HepG2 (cell line): ENCODE data around the gene SLC5A3. TPM values are rescaled to one million over a fixed set of nuclear protein-coding genes. Genes with fewer than 3 reads are reported as not detected.

Experiments
- ATAC-seq: fragments of 200-7000 bp; cut with Tn5 transposase; 3 replicates; pipeline ENCODE4 v1.9.1; 2020; ENCODE audit warnings: mild to moderate bottlenecking, moderate library complexity
- BruUV-seq: library from RNA; stranded (reverse); fragments of 400-500 nt; replicated peaks from 2 replicates; lab custom pipeline; 2021; lab: Mats Ljungman, UMichigan
- CTCF ChIA-PET: fragments of 300-600 bp; formaldehyde crosslinking; extraction: SDS; loops from one replicate; lab custom pipeline; 2021; ENCODE audit warnings: low total read pairs, inconsistent platforms, low intra/inter-chr PET ratio; lab: Yijun Ruan, JAX
- POLR2A ChIA-PET: fragments of 350-600 bp; sonication (Branson Sonifier 250); formaldehyde crosslinking; loops from one replicate; lab custom pipeline; 2020; ENCODE audit warnings: antibody characterized with exemption, inconsistent platforms; lab: Yijun Ruan, JAX
- DNase-seq: peaks from one replicate; pipeline ENCODE4 v3.0.0-alpha.2; 2015; ENCODE audit warnings: low spot score
- FAIRE-seq: peaks from 3 replicates; lab custom pipeline; 2011; peaks lifted over from hg19 to GRCh38; lab: Jason Lieb, UNC
- H2AFZ ChIP-seq: one replicate; pipeline ENCODE4 v1.6.1; 2011; ENCODE audit warnings: low read length, inconsistent platforms
- H3K27ac ChIP-seq: fragments of 300-600 bp; 3 replicates; pipeline ENCODE4 v1.8.0; 2011; ENCODE audit warnings: mixed run types, mild to moderate bottlenecking, mixed read lengths, low read length, inconsistent platforms; ENCODE audit not compliant: insufficient read depth; ENCODE audit errors: extremely low read length
- H3K27me3 ChIP-seq, 2 experiments: fragments of 200-600 bp in 1 of 2; 2 replicates in 1 of 2; 3 replicates in 1 of 2; pipeline versions ENCODE4 v1.6.0 to v1.8.0; 2011; ENCODE audit warnings: low read length in 2 of 2, mild to moderate bottlenecking in 2 of 2, moderate library complexity in 2 of 2, inconsistent platforms in 1 of 2; ENCODE audit not compliant: insufficient read depth in 2 of 2, control insufficient read depth in 1 of 2
- H3K36me3 ChIP-seq, 2 experiments: fragments of 200-600 bp in 1 of 2; replicated peaks in 1 of 2; 2 replicates in 1 of 2; 3 replicates in 1 of 2; pipeline versions ENCODE4 v1.5.1 to v1.8.0; 2011; ENCODE audit warnings: low read length in 2 of 2, inconsistent platforms in 1 of 2; ENCODE audit not compliant: insufficient read depth in 2 of 2, control insufficient read depth in 1 of 2
- H3K4me1 ChIP-seq: 2 replicates; pipeline ENCODE4 v1.5.1; 2012; ENCODE audit warnings: low read length, inconsistent platforms; ENCODE audit not compliant: insufficient read depth
- H3K4me2 ChIP-seq: 2 replicates; pipeline ENCODE4 v1.6.0; 2011; ENCODE audit warnings: low read depth, low read length, inconsistent platforms
- H3K4me3 ChIP-seq, 3 experiments: fragments of 200-600 bp in 1 of 3; sonication (generic), shearing (Covaris generic) in 1 of 3; replicated peaks in 1 of 3; 2 replicates each; pipeline ENCODE4 v1.5.1; 2011 to 2016; ENCODE audit warnings: low read length in 3 of 3, inconsistent platforms in 2 of 3, low read depth in 2 of 3, mild to moderate bottlenecking in 2 of 3, control low read depth in 1 of 3, mixed read lengths in 1 of 3; ENCODE audit not compliant: insufficient read depth in 1 of 3
- H3K79me2 ChIP-seq: one replicate; pipeline ENCODE4 v1.6.1; 2011; ENCODE audit warnings: low read length, inconsistent platforms; ENCODE audit not compliant: insufficient read depth
- H3K9ac ChIP-seq: 2 replicates; pipeline ENCODE4 v1.6.0; 2011; ENCODE audit warnings: mild to moderate bottlenecking, low read depth, low read length, inconsistent platforms; ENCODE audit not compliant: insufficient read depth
- H3K9me3 ChIP-seq: 2 replicates; pipeline ENCODE4 v1.5.1; 2012; ENCODE audit warnings: mild to moderate bottlenecking, low read length
- H4K20me1 ChIP-seq: 2 replicates; pipeline ENCODE4 v1.6.0; 2011; ENCODE audit warnings: inconsistent platforms, mild to moderate bottlenecking, low read length, moderate library complexity; ENCODE audit not compliant: insufficient read depth
- ARID5B ChIP-seq: IDR thresholded peaks from 2 replicates; pipeline ENCODE4 v1.4.0; 2020; ENCODE audit warnings: mild to moderate bottlenecking, missing genetic modification reagents
- CCDC6 ChIP-seq: sonication (generic); formaldehyde crosslinking; IDR thresholded peaks from 2 replicates; pipeline ENCODE4 v1.8.1; 2022; ENCODE audit warnings: mild to moderate bottlenecking, missing genetic modification reagents, moderate library complexity
- E2F5 ChIP-seq: sonication (generic); formaldehyde crosslinking; conservative IDR thresholded peaks from 2 replicates; pipeline ENCODE4 v1.4.0; 2020; ENCODE audit warnings: missing genetic modification reagents
- MEIS2 ChIP-seq: sonication (generic); formaldehyde crosslinking; IDR thresholded peaks from 2 replicates; pipeline ENCODE4 v1.9.0; 2021; ENCODE audit warnings: mild to moderate bottlenecking, missing genetic modification reagents
- PAX8 ChIP-seq: sonication (generic); formaldehyde crosslinking; IDR thresholded peaks from 2 replicates; pipeline ENCODE4 v1.8.0; 2022; ENCODE audit warnings: mild to moderate bottlenecking, missing genetic modification reagents, borderline replicate concordance
- POGZ ChIP-seq: sonication (generic); formaldehyde crosslinking; IDR thresholded peaks from 2 replicates; pipeline ENCODE4 v1.4.0; 2020; ENCODE audit warnings: mild to moderate bottlenecking, missing genetic modification reagents
- SKIL ChIP-seq: sonication (generic); formaldehyde crosslinking; IDR thresholded peaks from 2 replicates; pipeline ENCODE4 v1.8.0; 2022; ENCODE audit warnings: missing genetic modification reagents, mild to moderate bottlenecking, moderate library complexity, borderline replicate concordance
- SMARCE1 ChIP-seq: fragments of 450-650 bp; IDR thresholded peaks from 2 replicates; pipeline ENCODE4 v1.6.1; 2017; ENCODE audit warnings: borderline replicate concordance
- SNAI1 ChIP-seq: sonication (generic); formaldehyde crosslinking; IDR thresholded peaks from 2 replicates; pipeline ENCODE4 v1.5.0; 2020; ENCODE audit warnings: mild to moderate bottlenecking, missing genetic modification reagents, borderline replicate concordance
- SOX6 ChIP-seq, 2 experiments: fragments of 450-650 bp in 1 of 2; sonication (generic) in 1 of 2; formaldehyde crosslinking in 1 of 2; IDR thresholded peaks; 2 replicates each; pipeline versions ENCODE4 v1.4.0 to v1.6.1; 2017 to 2020; ENCODE audit warnings: antibody characterized with exemption in 1 of 2, mild to moderate bottlenecking in 1 of 2, missing genetic modification reagents in 1 of 2
- TCF7L2 ChIP-seq: IDR thresholded peaks from 2 replicates; pipeline ENCODE4 v1.6.1; 2011; ENCODE audit warnings: mild to moderate bottlenecking, low read depth, low read length, moderate library complexity
- ZNF639 ChIP-seq: conservative IDR thresholded peaks from 2 replicates; pipeline ENCODE4 v1.6.1; 2018; ENCODE audit warnings: missing genetic modification reagents
- ZUFSP ChIP-seq: sonication (generic); formaldehyde crosslinking; IDR thresholded peaks from 2 replicates; pipeline ENCODE4 v1.9.0; 2021; ENCODE audit warnings: missing genetic modification reagents, mild to moderate bottlenecking, borderline replicate concordance
- WGBS: methylation state at CpG from one replicate; pipeline ENCODE4 v1.1.6; 2017; ENCODE audit warnings: low lambda C conversion rate; 5-methylcytosine and 5-hydroxymethylcytosine counted together
- in situ Hi-C: cut with HindIII; loops from 2 replicates; pipeline ENCODE4 v1.10.0; 2017; ENCODE audit warnings: low pct_unique_long_range_greater_than_20kb; ENCODE audit not compliant: extremely low pct_ligation_motif_present
- intact Hi-C: fragments of 100-400 bp; cut with micrococcal nuclease; formaldehyde crosslinking; loops from one replicate; pipeline ENCODE4 v1.10.0; 2022; ENCODE audit not compliant: unreplicated experiment
- polyA plus RNA-seq, 8 experiments: library from polyadenylated mRNA; depleted of rRNA in 3 of 8; stranded (reverse) in 7 of 8; unstranded in 1 of 8; fragments of >200 nt; fragmentation: Illumina TruSeq in 4 of 8; extraction: Trizol in 4 of 8; gene quantifications; 2 replicates each; pipeline versions ENCODE4 v1.2.1 to v1.2.3, GENCODE V29; 2011 to 2016; ENCODE audit warnings: low read depth in 4 of 8, missing spikeins in 1 of 8, mixed read lengths in 1 of 8; ENCODE audit not compliant: insufficient read depth in 1 of 8
- total RNA-seq, 5 experiments: library from RNA; depleted of rRNA; stranded (reverse); fragments of >200 nt; fragmentation: Illumina TruSeq; extraction: Trizol; gene quantifications; 2 replicates each; pipeline ENCODE4 v1.2.3, GENCODE V29; 2016; ENCODE audit warnings: low read depth in 1 of 5

The SLC5A3 gene
- total and polyA plus RNA-seq, 2 of the 13 experiments (the other 11 are each of a cell fraction or from before 2014, with no cell fraction given): 5.6 to 11.2 TPM

GRCh38 chr21:34043333-34043732 is 30.0 kb upstream of the SLC5A3 start (continued):
- TF ChIP-seq ARID5B (CRISPR knock-in tag) (no peak), SKIL (CRISPR knock-in tag) (no peak), SMARCE1 (no peak), POGZ (CRISPR knock-in tag) (no peak), MEIS2 (CRISPR knock-in tag) (no peak)
- TF ChIP-seq, all 625 proteins: peak for 0

GRCh38 chr21:34046917-34047316 is 26.5 kb upstream of the SLC5A3 start:
- ATAC-seq: no peak
- H3K4me3 ChIP-seq: no peak overlapping the region
- no peak overlapping the region for H3K9ac ChIP-seq
- H3K27ac ChIP-seq: no peak overlapping the region
- H3K27me3 ChIP-seq: peaks cover 1 to 3% of the 10 kb centered on the region in 2 experiments; a peak in 1 of 5 replicates
- H3K4me2 ChIP-seq: no peak overlapping the region
- no peaks in the 10 kb centered on the region for H4K20me1 ChIP-seq
- BruUV-seq: no TSS peak
- POLR2A ChIA-PET: no interaction called here
- no peaks in the 10 kb centered on the region for H3K4me1 ChIP-seq
- no peak overlapping the region for H2AFZ ChIP-seq
- DNase-seq: no peak
- no peaks in the 10 kb centered on the region for H3K36me3 ChIP-seq
- FAIRE-seq: no peak
- WGBS: 24% methylated on average over 6 of the region's 6 CpGs
- H3K79me2 ChIP-seq: no peaks in the 10 kb centered on the region
- intact Hi-C loops (no loop called here), in situ Hi-C loops (no loop called here)
- H3K9me3 ChIP-seq: no peaks in the 10 kb centered on the region
- CTCF ChIA-PET: no interaction called here
- TF ChIP-seq PAX8 (CRISPR knock-in tag) (no peak), SNAI1 (no peak), SOX6 (IDR thresholded peaks at IDR 0.05) (no peak), SOX6 (CRISPR knock-in tag; IDR thresholded peaks at IDR 0.05) (no peak), ZNF639 (CRISPR knock-in tag) (no peak), E2F5 (CRISPR knock-in tag) (no peak), CCDC6 (CRISPR knock-in tag) (no peak), TCF7L2 (no peak), ZUFSP (no peak)
